ENCODE data around the gene ZNF282.

Gene ZNF282

DNA sequence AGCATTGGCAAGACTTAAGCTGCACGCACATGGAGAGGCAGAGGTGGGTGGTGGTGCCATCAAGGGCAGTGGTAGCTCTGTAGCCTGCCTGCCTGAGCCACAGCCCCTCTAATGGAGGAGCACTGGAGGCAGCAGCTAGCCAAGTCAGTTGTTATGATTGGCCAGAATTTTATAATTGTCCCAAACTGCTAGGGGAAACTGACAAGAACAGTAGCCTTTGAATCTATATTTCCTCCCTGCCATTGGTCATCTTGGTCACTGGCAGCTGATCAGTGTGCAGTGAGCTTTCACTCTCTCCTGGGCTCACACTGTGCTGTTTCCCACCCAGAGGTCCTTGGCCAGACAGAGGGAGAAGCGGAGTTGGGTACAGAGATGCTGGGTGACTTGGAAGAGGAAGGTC lies 57.0 kb downstream of the ZNF282 start:
- in situ Hi-C loops (cut with MboI; ENCODE audit: low pct_unique_long_range_greater_than_20kb, low sequenced_read_pairs, unreplicated experiment) = no loop called here

DNA sequence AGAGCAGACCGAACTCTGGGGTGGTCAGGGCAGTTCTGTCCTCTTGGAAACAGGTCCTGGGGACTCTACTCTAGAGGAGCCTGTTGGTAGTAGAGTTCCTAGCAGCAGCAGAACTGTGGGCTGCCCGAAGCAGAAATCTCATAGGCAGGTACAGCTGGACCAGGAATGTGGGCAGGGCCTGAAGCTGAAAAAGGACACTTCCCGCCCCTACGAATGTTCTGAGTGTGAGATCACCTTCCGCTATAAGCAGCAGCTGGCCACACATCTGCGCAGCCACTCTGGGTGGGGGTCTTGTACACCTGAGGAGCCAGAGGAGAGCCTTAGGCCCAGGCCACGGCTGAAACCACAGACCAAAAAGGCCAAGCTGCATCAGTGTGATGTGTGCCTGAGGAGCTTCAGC lies 58.3 kb downstream of the ZNF282 start:
- TF ChIP-seq, protein P1, sequence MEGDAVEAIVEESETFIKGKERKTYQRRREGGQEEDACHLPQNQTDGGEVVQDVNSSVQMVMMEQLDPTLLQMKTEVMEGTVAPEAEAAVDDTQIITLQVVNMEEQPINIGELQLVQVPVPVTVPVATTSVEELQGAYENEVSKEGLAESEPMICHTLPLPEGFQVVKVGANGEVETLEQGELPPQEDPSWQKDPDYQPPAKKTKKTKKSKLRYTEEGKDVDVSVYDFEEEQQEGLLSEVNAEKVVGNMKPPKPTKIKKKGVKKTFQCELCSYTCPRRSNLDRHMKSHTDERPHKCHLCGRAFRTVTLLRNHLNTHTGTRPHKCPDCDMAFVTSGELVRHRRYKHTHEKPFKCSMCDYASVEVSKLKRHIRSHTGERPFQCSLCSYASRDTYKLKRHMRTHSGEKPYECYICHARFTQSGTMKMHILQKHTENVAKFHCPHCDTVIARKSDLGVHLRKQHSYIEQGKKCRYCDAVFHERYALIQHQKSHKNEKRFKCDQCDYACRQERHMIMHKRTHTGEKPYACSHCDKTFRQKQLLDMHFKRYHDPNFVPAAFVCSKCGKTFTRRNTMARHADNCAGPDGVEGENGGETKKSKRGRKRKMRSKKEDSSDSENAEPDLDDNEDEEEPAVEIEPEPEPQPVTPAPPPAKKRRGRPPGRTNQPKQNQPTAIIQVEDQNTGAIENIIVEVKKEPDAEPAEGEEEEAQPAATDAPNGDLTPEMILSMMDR (IDR thresholded peaks at IDR 0.05; ENCODE audit: extremely low read depth, insufficient read depth, missing control alignments) = no peak
- DNase-seq (ENCODE audit: low spot score) = no peak
- in situ Hi-C loops (cut with MboI; ENCODE audit: low pct_unique_long_range_greater_than_20kb, low sequenced_read_pairs, unreplicated experiment) = no loop called here

More for the DNA sequence above, 57.0 kb downstream of the ZNF282 start:
- no peak for DNase-seq (ENCODE audit: low spot score)
- TF ChIP-seq, protein P1 (IDR thresholded peaks at IDR 0.05; ENCODE audit: extremely low read depth, insufficient read depth, missing control alignments) = no peak

DNA sequence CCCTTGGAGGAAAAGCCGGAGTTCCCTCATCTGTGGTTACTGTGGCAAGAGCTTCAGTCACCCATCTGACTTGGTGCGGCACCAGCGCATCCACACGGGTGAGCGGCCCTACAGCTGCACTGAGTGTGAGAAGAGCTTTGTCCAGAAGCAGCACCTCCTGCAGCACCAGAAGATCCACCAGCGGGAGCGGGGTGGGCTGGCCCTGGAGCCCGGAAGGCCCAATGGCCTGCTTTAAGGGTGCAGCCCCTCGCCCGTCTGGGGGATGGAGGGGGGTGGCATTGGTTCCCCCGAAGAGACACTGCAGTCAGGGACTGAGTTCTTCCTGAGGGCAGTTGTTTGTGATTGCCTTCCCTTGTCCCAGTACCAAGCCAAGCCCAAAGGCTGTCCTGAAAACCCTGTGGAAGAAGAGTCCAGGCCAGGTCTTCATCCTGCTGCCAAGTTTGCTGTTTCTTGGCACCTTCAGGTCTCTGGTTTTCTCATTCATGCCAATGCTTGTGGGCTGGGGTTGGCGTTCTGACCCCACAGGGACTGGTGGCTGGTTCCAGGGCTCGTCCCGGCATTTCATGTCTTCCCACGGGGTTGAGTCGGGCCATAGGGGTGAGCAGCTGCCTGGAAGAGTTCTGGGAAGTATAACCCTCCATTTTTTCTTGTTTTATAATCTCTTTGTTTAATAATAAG lies 59.0 kb downstream of the ZNF282 start:
- no peak for DNase-seq (ENCODE audit: low spot score)
- in situ Hi-C loops (cut with MboI; ENCODE audit: low pct_unique_long_range_greater_than_20kb, low sequenced_read_pairs, unreplicated experiment) = no loop called here
- TF ChIP-seq, protein P1 (IDR thresholded peaks at IDR 0.05; ENCODE audit: extremely low read depth, insufficient read depth, missing control alignments) = no peak

DNA sequence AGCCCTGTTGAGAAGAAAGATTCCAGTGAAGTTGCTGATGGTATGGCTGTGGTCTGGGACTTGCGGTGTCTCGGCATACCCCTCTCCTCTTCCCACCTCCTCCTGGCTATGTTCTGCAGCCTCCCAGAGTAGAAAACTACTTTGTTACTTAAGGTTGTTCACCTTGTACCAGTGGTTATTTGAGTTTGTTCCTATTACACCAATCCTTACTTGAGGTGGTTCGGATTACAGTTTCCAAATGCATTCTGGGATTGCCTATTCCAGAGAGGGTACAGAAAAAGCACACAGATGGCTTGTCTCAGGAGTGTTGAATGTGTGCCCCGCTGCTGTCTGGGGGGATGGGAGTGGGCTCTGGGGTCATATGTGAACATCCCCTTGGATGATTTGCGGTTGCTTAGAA lies 59.8 kb downstream of the ZNF282 start:
- in situ Hi-C loops (cut with MboI; ENCODE audit: low pct_unique_long_range_greater_than_20kb, low sequenced_read_pairs, unreplicated experiment) = no loop called here
- no peak for DNase-seq (ENCODE audit: low spot score)
- TF ChIP-seq, protein P1 (IDR thresholded peaks at IDR 0.05; ENCODE audit: extremely low read depth, insufficient read depth, missing control alignments) = no peak

DNA sequence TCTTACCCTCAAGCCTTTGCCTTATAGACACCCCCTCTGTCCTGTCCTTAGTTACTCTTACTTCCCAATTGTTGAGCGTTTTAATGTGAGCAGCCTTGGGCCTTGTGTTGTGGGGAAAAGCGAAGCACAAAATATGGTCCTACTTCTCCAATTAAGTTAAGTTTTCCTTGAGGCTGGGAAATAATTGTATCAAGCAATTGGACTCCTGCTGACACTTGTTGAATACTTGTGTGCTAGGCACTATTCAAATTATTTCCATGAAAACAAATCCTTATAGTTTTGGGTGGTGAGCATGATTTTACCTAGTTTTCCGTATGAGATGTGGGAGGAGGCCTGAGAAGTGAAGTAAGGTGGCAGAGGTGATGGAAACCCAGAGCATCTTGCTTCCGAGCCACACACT lies 61.2 kb downstream of the ZNF282 start:
- TF ChIP-seq, protein P1 (IDR thresholded peaks at IDR 0.05; ENCODE audit: extremely low read depth, insufficient read depth, missing control alignments) = no peak
- no peak for DNase-seq (ENCODE audit: low spot score)
- in situ Hi-C loops (cut with MboI; ENCODE audit: low pct_unique_long_range_greater_than_20kb, low sequenced_read_pairs, unreplicated experiment) = no loop called here

DNA sequence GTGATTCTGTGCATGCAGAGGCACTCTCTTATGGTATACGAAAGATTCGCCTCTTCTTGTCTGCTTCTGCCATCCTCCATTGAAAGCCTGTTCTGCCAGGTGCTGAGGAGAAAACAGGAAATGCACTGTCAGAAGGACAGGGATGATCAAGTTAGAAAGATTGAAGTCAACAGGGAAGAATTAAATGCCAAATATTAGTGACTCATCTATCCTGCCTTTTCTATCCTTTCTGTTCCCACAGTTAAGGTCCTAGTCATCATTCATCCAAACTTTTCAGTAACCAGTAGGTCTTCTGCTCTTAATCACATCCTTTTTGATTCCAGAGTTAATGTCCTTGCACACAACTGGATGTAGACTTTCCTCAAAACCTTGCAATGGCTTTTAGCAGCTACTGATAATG lies 61.8 kb downstream of the ZNF282 start:
- TF ChIP-seq, protein P1 (IDR thresholded peaks at IDR 0.05; ENCODE audit: extremely low read depth, insufficient read depth, missing control alignments) = no peak
- no peak for DNase-seq (ENCODE audit: low spot score)
- in situ Hi-C loops (cut with MboI; ENCODE audit: low pct_unique_long_range_greater_than_20kb, low sequenced_read_pairs, unreplicated experiment) = no loop called here

All from GM13977 (cell line).